Sigmoid colon (tissue), 7 donors: ENCODE measurements around the gene CCT6A. TPM values are rescaled to one million over a fixed set of nuclear protein-coding genes. Genes with fewer than 3 reads are reported as not detected.

Experiments
- DNase-seq: peaks from one replicate; pipeline ENCODE4 v3.0.0-alpha.2; 2019
- H3K27ac ChIP-seq, 4 donors: fragments of 200-600 bp; sonication (generic); one replicate each; pipeline ENCODE4 v1.5.1; 2016 to 2019; ENCODE audit warnings: mild to moderate bottlenecking in 1 of 4
- H3K27me3 ChIP-seq, 3 donors: fragments of 200-600 bp; sonication (generic); one replicate each; pipeline ENCODE4 v1.5.1; 2019; ENCODE audit warnings: mild to moderate bottlenecking in 1 of 3
- H3K36me3 ChIP-seq, 4 donors: fragments of 200-600 bp; sonication (generic); one replicate each; pipeline ENCODE4 v1.5.1; 2016 to 2019
- H3K4me1 ChIP-seq, 4 donors: fragments of 200-600 bp; sonication (generic); one replicate each; pipeline ENCODE4 v1.5.1; 2017 to 2019
- H3K4me3 ChIP-seq, 4 donors: fragments of 200-600 bp; sonication (generic); one replicate each; pipeline ENCODE4 v1.5.1; 2017 to 2019; ENCODE audit warnings: mild to moderate bottlenecking in 2 of 4, moderate library complexity in 1 of 4
- H3K9me3 ChIP-seq, 4 donors: fragments of 200-600 bp in 3 of 4; sonication (generic) in 3 of 4; one replicate each; pipeline versions ENCODE4 v1.5.1 to v1.6.1; 2013 to 2019
- EP300 ChIP-seq, 4 donors: sonication (generic); formaldehyde crosslinking; IDR thresholded peaks; one replicate each; pipeline ENCODE4 v1.6.1; 2017; ENCODE audit warnings: antibody characterized with exemption in 4 of 4
- POLR2A ChIP-seq, 2 donors: fragments of 450-650 bp; IDR thresholded peaks; one replicate each; pipeline ENCODE4 v1.6.1; 2016; ENCODE audit warnings: antibody characterized with exemption in 2 of 2, mild to moderate bottlenecking in 2 of 2, moderate library complexity in 2 of 2
- POLR2AphosphoS5 ChIP-seq, 4 donors: sonication (generic); formaldehyde crosslinking; IDR thresholded peaks; one replicate each; pipeline ENCODE4 v1.6.1; 2017; ENCODE audit warnings: antibody characterized with exemption in 4 of 4
- WGBS, 2 donors: extraction: QIAGEN DNeasy Blood & Tissue Kit; methylation state at CpG; one replicate each; pipeline ENCODE4 v1.1.7; 2013; 5-methylcytosine and 5-hydroxymethylcytosine counted together
- intact Hi-C: fragments of 100-400 bp; cut with DNase I; formaldehyde crosslinking; loops from one replicate; pipeline ENCODE4 v1.15.1; 2023
- polyA plus RNA-seq, 3 donors: library from polyadenylated mRNA; stranded (reverse); fragments of 200-250 nt; gene quantifications; one replicate each; pipeline ENCODE4 v1.2.3, GENCODE V29; 2013
- total RNA-seq, 4 donors: library from RNA; depleted of rRNA; stranded (reverse); fragments of >200 nt; gene quantifications; one replicate each; pipeline ENCODE4 v1.1.0, GENCODE V29; 2016
- TF ChIP-seq, protein P1 (sequence below), 4 experiments: fragments of 450-650 bp in 3 of 4; fragments of 200-600 bp in 1 of 4; IDR thresholded peaks; one replicate each; pipeline ENCODE4 v1.5.1; 2016 to 2019; ENCODE audit warnings: antibody characterized with exemption in 4 of 4, mild to moderate bottlenecking in 3 of 4, moderate library complexity in 2 of 4
- donor health status: healthy with polysubstance abuse.
- donor health status: Bipolar disorder and iron deficiency.
- donor health status: healthy.

The CCT6A gene, protein sequence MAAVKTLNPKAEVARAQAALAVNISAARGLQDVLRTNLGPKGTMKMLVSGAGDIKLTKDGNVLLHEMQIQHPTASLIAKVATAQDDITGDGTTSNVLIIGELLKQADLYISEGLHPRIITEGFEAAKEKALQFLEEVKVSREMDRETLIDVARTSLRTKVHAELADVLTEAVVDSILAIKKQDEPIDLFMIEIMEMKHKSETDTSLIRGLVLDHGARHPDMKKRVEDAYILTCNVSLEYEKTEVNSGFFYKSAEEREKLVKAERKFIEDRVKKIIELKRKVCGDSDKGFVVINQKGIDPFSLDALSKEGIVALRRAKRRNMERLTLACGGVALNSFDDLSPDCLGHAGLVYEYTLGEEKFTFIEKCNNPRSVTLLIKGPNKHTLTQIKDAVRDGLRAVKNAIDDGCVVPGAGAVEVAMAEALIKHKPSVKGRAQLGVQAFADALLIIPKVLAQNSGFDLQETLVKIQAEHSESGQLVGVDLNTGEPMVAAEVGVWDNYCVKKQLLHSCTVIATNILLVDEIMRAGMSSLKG
- 10 to 100 TPM; 67.0 to 93.1 (median 88.5) TPM for total RNA-seq
- 100 to 1,000 TPM in 1 of 3 donors, 10 to 100 TPM in 2; 52.9 to 114 (median 72.4) TPM for polyA plus RNA-seq

DNA sequence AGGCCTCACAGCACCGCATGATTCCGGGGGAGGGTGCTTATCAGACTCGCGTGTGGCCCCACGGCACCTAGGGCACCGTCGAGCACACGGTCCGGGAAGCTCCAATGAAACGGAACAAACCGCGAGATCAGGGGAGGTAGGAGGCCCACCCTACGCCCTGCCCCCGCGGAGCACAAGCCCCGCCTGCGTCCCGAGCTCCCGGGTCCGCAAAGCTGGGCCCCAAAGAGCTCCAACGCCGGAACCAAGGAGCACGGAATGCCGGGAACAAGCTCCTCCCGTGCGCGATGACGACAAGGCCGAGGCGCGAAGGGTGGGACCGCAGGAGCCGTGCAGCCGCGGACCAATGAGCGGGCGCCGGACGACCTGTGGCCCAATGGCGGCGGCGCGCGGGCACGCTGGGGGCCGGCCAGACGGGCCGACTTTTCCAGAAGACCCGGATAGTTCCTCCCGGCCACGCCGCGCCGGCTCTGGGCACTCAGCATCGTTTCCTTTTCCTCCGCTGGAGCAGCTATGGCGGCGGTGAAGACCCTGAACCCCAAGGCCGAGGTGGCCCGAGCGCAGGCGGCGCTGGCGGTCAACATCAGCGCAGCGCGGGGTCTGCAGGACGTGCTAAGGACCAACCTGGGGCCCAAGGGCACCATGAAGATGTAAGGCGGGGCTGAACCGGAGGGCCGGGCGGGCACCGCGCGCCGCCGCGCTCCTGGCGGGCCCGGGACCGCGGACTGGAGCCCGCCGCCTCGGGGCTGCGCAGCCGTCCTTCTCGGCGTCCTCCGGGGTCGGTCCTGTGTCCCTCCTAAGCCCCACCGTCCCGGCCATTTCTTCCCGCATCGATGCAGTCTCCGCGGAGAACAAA is at the start of gene CCT6A, which contains the start of gene PSPH:
Gene CCT6A (plus strand): TSS at position 427 of the 853 bp plus-strand sequence. CDS start 84 bp downstream, at position 511.
Gene PSPH (minus strand): TSS at position 106 of the 853 bp plus-strand sequence. CDS start 30,232 bp downstream, outside the sequence.
- Histone ChIP-seq H3K4me3 (peak within 1 kb of the TSS; percentile 60 to 92 (median 81)), H3K27me3 (no peaks in the 10 kb centered on the region), H3K36me3 (peaks cover 0 to 38% (median 22%) of the 10 kb centered on the region in 4 donors), H3K27ac (peak within 1 kb of the TSS; percentile 82 to 97 (median 90)), H3K4me1 (peaks cover 0 to 64% (median 51%) of the 10 kb centered on the region in 4 donors), H3K9me3 (no peaks in the 10 kb centered on the region)
- TF ChIP-seq, protein P1, sequence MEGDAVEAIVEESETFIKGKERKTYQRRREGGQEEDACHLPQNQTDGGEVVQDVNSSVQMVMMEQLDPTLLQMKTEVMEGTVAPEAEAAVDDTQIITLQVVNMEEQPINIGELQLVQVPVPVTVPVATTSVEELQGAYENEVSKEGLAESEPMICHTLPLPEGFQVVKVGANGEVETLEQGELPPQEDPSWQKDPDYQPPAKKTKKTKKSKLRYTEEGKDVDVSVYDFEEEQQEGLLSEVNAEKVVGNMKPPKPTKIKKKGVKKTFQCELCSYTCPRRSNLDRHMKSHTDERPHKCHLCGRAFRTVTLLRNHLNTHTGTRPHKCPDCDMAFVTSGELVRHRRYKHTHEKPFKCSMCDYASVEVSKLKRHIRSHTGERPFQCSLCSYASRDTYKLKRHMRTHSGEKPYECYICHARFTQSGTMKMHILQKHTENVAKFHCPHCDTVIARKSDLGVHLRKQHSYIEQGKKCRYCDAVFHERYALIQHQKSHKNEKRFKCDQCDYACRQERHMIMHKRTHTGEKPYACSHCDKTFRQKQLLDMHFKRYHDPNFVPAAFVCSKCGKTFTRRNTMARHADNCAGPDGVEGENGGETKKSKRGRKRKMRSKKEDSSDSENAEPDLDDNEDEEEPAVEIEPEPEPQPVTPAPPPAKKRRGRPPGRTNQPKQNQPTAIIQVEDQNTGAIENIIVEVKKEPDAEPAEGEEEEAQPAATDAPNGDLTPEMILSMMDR (IDR thresholded peaks at IDR 0.05) = no peak
- TF ChIP-seq EP300 (IDR thresholded peaks at IDR 0.05) (peak in 1 of 4 donors; percentile 53), POLR2AphosphoS5 (IDR thresholded peaks at IDR 0.05) (peak; percentile 88 to 96 (median 95)), POLR2A (IDR thresholded peaks at IDR 0.05) (peak in 1 of 2 donors; percentile 77)
- 0 to 1% methylated on average over 97 of the region's 97 CpGs for WGBS, 2 donors
- peak; percentile 99 for DNase-seq
- intact Hi-C loops = loop anchor here (5.0 to 10.0 kb wide), 3 partner anchors 84 to 687 kb away; partner anchors contain the start of genes LANCL2 and ZNF713

DNA sequence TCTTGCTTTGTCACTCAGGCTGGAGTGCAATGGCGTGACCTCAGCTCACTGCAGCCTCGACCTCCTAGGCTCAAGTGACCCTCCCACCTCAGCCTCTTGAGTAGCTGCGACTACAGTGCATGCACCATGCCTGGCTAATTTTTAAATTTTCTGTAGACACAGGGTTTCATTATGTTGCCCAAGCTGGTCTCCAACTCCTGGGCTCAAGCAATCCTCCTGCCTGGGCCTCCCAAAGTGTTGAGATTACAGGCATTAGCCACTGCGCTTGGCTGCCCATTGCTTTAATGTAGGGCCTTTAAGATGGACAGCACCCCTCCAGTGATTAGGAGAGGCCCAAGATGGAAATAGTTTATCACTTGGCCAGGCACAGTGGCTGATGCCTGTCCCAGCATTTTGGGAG is 47.8 kb upstream of the CCT6A start:
- 89 to 91% methylated on average over 4 of the region's 4 CpGs for WGBS, 2 donors
- H3K4me3 ChIP-seq = no peak overlapping the region

DNA sequence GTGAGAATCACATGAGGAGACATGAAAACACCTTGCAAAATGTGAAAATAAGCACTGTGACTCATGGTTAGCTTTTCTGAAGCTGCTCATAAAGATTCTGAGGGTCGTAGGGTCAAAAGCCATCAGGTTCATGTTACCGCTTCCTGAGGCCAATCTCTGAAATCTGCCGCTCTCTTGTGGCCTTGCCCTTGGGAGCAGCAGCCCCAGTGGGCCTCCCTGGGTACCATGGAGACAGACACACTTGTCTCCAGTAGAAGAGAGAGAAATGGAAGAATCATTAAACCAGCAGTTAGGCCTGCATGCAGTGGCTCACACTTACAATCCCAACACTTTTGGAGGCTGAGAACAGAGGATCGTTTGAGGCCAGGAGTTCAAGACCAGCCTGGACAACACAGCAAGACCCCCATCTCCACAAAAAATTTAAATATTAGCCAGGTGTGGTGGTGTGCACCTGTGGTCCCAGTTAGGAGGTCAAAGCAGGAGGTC is 44.4 kb upstream of the CCT6A start:
- Histone ChIP-seq H3K9me3 (no peaks in the 10 kb centered on the region), H3K36me3 (no peaks in the 10 kb centered on the region), H3K4me3 (no peak overlapping the region), H3K27ac (no peak overlapping the region), H3K27me3 (no peaks in the 10 kb centered on the region), H3K4me1 (peaks cover 0 to 20% (median 13%) of the 10 kb centered on the region in 4 donors)
- TF ChIP-seq EP300 (IDR thresholded peaks at IDR 0.05) = no peak
- TF ChIP-seq, protein P1 (IDR thresholded peaks at IDR 0.05) = no peak
- no peak for TF ChIP-seq POLR2AphosphoS5 (IDR thresholded peaks at IDR 0.05)
- no peak for TF ChIP-seq POLR2A (IDR thresholded peaks at IDR 0.05)
- no peak for DNase-seq
- intact Hi-C loops = no loop called here
- WGBS, 2 donors = 60 to 76% methylated on average over 4 of the region's 4 CpGs

More for the DNA sequence above, 47.8 kb upstream of the CCT6A start:
- Histone ChIP-seq H3K9me3 (no peaks in the 10 kb centered on the region), H3K27me3 (no peaks in the 10 kb centered on the region), H3K4me1 (peaks cover 0 to 6% (median 3%) of the 10 kb centered on the region in 4 donors), H3K27ac (no peak overlapping the region), H3K36me3 (peaks cover 0 to 22% (median 2%) of the 10 kb centered on the region in 4 donors)
- DNase-seq = no peak
- intact Hi-C loops = no loop called here
- no peak for TF ChIP-seq POLR2A (IDR thresholded peaks at IDR 0.05)
- TF ChIP-seq EP300 (IDR thresholded peaks at IDR 0.05) = no peak
- TF ChIP-seq, protein P1 (IDR thresholded peaks at IDR 0.05) = no peak
- TF ChIP-seq POLR2AphosphoS5 (IDR thresholded peaks at IDR 0.05) = no peak

DNA sequence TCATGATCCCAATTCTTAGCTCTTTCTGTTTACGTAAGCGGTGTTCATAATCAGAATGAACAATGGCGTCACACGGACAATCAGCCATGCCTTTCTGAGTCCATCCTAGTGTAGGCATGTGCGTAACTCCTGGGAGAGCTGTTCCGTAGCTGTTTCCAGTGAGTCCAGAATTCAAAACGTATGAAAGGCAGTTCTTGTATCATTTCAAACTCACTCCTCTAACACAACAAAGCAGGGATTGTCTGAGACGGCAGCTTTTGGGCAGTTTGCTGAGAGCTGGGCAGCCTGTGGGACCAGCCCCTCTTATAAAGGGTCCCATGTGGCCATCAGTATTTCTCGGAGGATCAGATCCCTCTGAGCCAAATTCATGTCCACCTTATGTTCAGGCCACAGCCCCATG is 43.7 kb upstream of the CCT6A start:
- Histone ChIP-seq H3K4me3 (no peak overlapping the region), H3K27ac (no peak overlapping the region), H3K4me1 (peaks cover 0 to 20% (median 13%) of the 10 kb centered on the region in 4 donors), H3K36me3 (no peaks in the 10 kb centered on the region), H3K9me3 (no peaks in the 10 kb centered on the region), H3K27me3 (no peaks in the 10 kb centered on the region)
- TF ChIP-seq, protein P1 (IDR thresholded peaks at IDR 0.05) = no peak
- no peak for TF ChIP-seq EP300 (IDR thresholded peaks at IDR 0.05)
- no peak for TF ChIP-seq POLR2AphosphoS5 (IDR thresholded peaks at IDR 0.05)
- TF ChIP-seq POLR2A (IDR thresholded peaks at IDR 0.05) = no peak
- WGBS, 2 donors = 92 to 94% methylated on average over 9 of the region's 9 CpGs
- DNase-seq = no peak
- intact Hi-C loops = no loop called here
